NOMO-1 treated with dmso at 0.1 percent for 144 hours (cell line): ENCODE data around the gene ARID2.

Experiments
- DNase-seq: peaks from one replicate; lab custom pipeline; 2025; ENCODE audit not compliant: unreplicated experiment; lab: John Stamatoyannopoulos, UW

Gene ARID2

DNA sequence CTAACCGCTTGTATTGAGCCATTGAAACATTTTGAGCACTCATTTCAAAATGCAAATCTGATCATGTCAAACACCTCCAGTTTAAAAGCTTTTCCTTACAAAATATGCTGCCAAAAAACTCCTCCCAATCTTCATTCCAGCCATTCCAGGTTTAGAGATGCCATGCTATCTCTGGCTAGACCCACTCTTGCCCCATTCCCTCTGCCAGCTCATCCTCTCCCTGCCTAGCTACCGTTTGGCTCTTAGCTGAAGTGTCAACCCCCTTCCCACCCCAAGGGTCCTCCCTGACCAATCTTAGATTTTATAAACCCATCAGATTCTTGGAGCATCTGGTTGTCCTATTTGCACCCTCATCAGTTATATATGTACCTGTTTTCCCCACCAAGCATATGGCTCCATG lies 185.9 kb downstream of the ARID2 start:
- DNase-seq: no peak

- no peak for DNase-seq
Observed at GRCh38 chr12:45918818-45919217, 189.3 kb downstream of the ARID2 start.

- no peak for DNase-seq
Observed at GRCh38 chr12:45928309-45928708, 198.8 kb downstream of the ARID2 start.

DNA sequence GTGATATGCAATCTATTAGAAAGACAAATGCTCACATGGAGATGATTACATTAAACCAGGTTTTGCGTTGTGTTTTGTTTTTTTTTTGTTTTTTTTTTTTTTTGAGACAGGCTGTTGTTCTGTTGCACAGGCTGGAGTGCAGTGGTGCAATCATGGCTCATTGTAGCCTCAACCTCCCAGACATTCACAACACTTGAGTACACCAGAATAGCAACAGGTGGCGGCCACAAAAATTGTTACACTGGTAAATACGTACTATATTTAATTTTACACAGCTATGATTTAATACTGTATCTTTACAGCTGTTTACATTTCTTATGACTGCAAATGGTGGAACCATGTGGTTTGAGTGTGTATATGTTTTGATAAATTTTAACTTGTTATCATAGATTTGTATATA lies 200.9 kb downstream of the ARID2 start:
- DNase-seq: no peak

DNA sequence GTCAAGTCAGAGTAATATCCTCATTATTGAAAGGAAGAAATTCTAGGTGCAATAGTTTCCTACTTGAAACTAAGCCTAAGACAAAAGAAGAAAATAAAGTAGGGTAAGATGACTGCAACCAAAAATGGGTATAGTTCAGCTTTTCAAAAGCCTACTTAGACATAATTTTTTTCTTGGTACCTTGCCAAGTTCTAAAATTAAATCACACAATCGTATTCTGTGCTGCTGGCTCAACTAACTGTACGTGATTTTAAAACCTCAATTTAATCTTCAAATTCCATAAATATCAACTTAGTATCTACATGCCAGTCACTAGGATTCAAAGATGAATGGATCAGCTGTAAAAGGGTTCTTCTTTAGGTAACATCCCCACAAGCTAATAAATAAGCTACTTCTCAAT lies 204.0 kb downstream of the ARID2 start:
- DNase-seq: no peak

- no peak for DNase-seq
Observed at GRCh38 chr12:45934956-45935355, 205.4 kb downstream of the ARID2 start.

DNA sequence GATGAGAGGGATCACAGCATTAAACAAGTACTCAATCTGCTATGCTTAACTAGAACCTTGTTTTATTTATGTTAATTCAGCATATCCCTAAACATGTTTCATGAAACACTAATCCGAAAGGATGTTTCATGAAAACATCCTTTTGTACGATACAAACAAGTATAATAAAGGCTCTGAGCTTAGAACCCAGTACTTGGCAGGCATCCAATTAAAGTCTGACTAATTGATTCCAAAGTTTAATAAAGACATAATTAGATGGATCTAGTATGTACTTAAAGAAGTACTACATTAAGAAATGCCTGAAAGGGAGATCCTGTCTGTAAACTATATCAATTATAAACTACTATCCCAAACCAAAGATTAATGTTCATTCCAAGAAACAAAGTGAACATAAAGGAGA lies 209.1 kb downstream of the ARID2 start:
- no peak for DNase-seq

- DNase-seq: no peak
Observed at GRCh38 chr12:45939759-45940158, 210.3 kb downstream of the ARID2 start.

- no peak for DNase-seq
Observed at GRCh38 chr12:45944771-45945170, 215.3 kb downstream of the ARID2 start.

DNA sequence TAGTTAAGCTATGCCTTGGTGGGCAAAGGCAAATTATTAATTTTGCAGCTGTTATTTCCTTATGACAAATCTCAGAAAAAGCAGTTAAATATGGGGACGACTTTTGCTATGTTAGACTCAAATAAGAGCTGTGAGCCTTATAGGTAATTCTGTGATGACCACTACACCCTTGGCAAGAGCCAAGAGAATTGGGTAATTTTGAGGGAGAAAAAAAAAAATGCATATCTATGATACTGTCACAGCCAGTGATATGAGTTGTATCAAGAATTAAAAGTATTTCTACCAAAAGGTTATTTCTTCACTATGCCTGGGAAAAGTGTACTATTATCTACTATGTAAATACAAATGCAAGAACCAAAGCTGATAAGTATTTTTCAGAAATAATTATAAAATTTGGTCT lies 216.9 kb downstream of the ARID2 start:
- no peak for DNase-seq

DNA sequence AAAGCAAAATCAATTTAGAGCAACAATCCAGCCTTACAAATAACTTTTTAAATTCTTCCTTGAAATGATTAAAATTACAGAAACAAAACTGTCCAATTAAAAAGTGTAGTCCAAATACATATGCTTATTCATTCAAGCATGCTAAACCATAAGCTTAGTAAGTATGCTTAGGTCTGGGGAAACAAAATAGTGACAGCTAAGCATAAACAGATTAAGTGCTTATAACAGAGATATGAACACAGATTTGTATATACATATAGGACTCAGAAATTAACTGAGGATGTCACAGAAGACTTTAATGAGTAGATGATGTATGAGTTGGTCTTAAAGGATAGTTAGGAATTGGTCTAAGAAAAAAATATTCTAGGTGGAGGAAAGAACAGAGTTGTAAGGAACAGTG lies 219.0 kb downstream of the ARID2 start:
- no peak for DNase-seq
